IPS-18c (cell line): ENCODE measurements around the gene C1QTNF1.

Experiments
- H3K4me3 ChIP-seq: 2 replicates; pipeline ENCODE4 v1.7.0; 2013; ENCODE audit warnings: low read depth, mild to moderate bottlenecking, low read length, moderate library complexity; ENCODE audit not compliant: insufficient read depth
- H3K9me3 ChIP-seq: one replicate; pipeline ENCODE4 v1.6.1; 2013; ENCODE audit warnings: mild to moderate bottlenecking, low read length, moderate library complexity; ENCODE audit not compliant: control insufficient read depth, insufficient read depth

C1QTNF1 gene

GRCh38 chr17:79077587-79077986, 53.6 kb downstream of the C1QTNF1 start:
- no peak overlapping the region for H3K4me3 ChIP-seq
- H3K9me3 ChIP-seq: no peaks in the 10 kb centered on the region

GRCh38 chr17:79078476-79079190, 54.7 kb downstream of the C1QTNF1 start:
- Histone ChIP-seq H3K9me3 (no peaks in the 10 kb centered on the region), H3K4me3 (no peak overlapping the region)

GRCh38 chr17:79079421-79080200, 55.6 kb downstream of the C1QTNF1 start:
- no peak overlapping the region for H3K4me3 ChIP-seq
- H3K9me3 ChIP-seq: no peaks in the 10 kb centered on the region

- Histone ChIP-seq H3K4me3 (no peak overlapping the region), H3K9me3 (no peaks in the 10 kb centered on the region)
Observed at GRCh38 chr17:79080349-79080748, 56.4 kb downstream of the C1QTNF1 start.

GRCh38 chr17:79080761-79081290, 56.9 kb downstream of the C1QTNF1 start:
- no peaks in the 10 kb centered on the region for H3K9me3 ChIP-seq
- no peak overlapping the region for H3K4me3 ChIP-seq

- H3K4me3 ChIP-seq: no peak overlapping the region
- no peaks in the 10 kb centered on the region for H3K9me3 ChIP-seq
Observed at GRCh38 chr17:79081571-79082276, 57.8 kb downstream of the C1QTNF1 start.

- Histone ChIP-seq H3K9me3 (no peaks in the 10 kb centered on the region), H3K4me3 (no peak overlapping the region)
Observed at GRCh38 chr17:79082311-79083190, 58.6 kb downstream of the C1QTNF1 start.

- H3K4me3 ChIP-seq: no peak overlapping the region
- no peaks in the 10 kb centered on the region for H3K9me3 ChIP-seq
Observed at GRCh38 chr17:79083191-79083971, 59.4 kb downstream of the C1QTNF1 start.

GRCh38 chr17:79084291-79085153, 60.6 kb downstream of the C1QTNF1 start:
- Histone ChIP-seq H3K4me3 (no peak overlapping the region), H3K9me3 (no peaks in the 10 kb centered on the region)

GRCh38 chr17:79085154-79085920, 61.4 kb downstream of the C1QTNF1 start:
- H3K4me3 ChIP-seq: no peak overlapping the region
- H3K9me3 ChIP-seq: no peaks in the 10 kb centered on the region

GRCh38 chr17:79085921-79086551, 62.1 kb downstream of the C1QTNF1 start:
- no peak overlapping the region for H3K4me3 ChIP-seq
- H3K9me3 ChIP-seq: no peaks in the 10 kb centered on the region

- Histone ChIP-seq H3K9me3 (no peaks in the 10 kb centered on the region), H3K4me3 (no peak overlapping the region)
Observed at GRCh38 chr17:79086609-79087427, 62.8 kb downstream of the C1QTNF1 start.

- no peak overlapping the region for H3K4me3 ChIP-seq
- no peaks in the 10 kb centered on the region for H3K9me3 ChIP-seq
Observed at GRCh38 chr17:79087428-79088143, 63.6 kb downstream of the C1QTNF1 start.
